ENCODE measurements around the gene ABHD12.
"Not testable (repeated sequence)": the region's sequence is repeated elsewhere in the genome, so short reads cannot be mapped to it uniquely, and the experiment has no call there.

Gene ABHD12

GRCh38 chr20:25341716-25342680, 48.6 kb downstream of the ABHD12 start:
- Histone ChIP-seq H3K9ac (ENCODE audit: low read depth in 1 of 2, low read length in 2 of 2) (no peak overlapping the region), H3K27ac (ENCODE audit: low read depth in 2 of 2, low read length in 2 of 2) (no peak overlapping the region), H3K4me1 (ENCODE audit: control insufficient read depth in 2 of 2, insufficient read depth in 2 of 2, low read length in 2 of 2) (peaks cover 3 to 12% of the 10 kb centered on the region in 2 donors)

DNA sequence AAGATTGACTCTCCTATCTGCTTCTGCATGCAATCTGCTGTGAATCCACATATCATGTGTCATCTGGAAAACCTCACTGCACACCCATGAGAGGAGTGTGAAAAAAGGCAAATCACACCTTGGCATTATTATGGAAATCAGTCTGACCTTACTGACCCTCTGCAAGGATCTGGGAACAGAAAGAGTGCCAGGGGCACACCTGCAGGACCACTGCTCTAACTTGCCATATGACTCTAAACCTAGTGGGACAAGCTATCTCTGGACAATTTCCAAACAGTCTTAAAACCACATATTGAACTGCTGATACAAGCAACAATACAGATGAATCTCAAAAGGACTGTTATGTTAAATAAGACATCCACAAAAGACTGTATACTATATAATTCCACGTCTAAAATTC, 50.3 kb downstream of the ABHD12 start:
- Histone ChIP-seq H3K4me3 (ENCODE audit: low read length in 2 of 2) (no peak overlapping the region), H3K27me3 (ENCODE audit: control insufficient read depth in 2 of 2, insufficient read depth in 2 of 2, low read length in 2 of 2) (no peaks in the 10 kb centered on the region), H3K9me3 (ENCODE audit: control insufficient read depth in 2 of 2, low read length in 2 of 2) (no peaks in the 10 kb centered on the region), H3K36me3 (ENCODE audit: control insufficient read depth in 2 of 2, insufficient read depth in 2 of 2, low read length in 2 of 2) (peaks cover 0 to 4% of the 10 kb centered on the region in 2 donors), H3K4me1 (ENCODE audit: control insufficient read depth in 2 of 2, insufficient read depth in 2 of 2, low read length in 2 of 2) (peaks cover 3 to 12% of the 10 kb centered on the region in 2 donors), H3K27ac (ENCODE audit: low read depth in 2 of 2, low read length in 2 of 2) (no peak overlapping the region), H3K9ac (ENCODE audit: low read depth in 1 of 2, low read length in 2 of 2) (no peak overlapping the region)

More at GRCh38 chr20:25341716-25342680, 48.6 kb downstream of the ABHD12 start:
- H3K27me3 ChIP-seq (ENCODE audit: control insufficient read depth in 2 of 2, insufficient read depth in 2 of 2, low read length in 2 of 2), result no peaks in the 10 kb centered on the region
- H3K9me3 ChIP-seq (ENCODE audit: control insufficient read depth in 2 of 2, low read length in 2 of 2), result no peaks in the 10 kb centered on the region
- peaks cover 0 to 4% of the 10 kb centered on the region in 2 donors for H3K36me3 ChIP-seq (ENCODE audit: control insufficient read depth in 2 of 2, insufficient read depth in 2 of 2, low read length in 2 of 2)
- no peak overlapping the region for H3K4me3 ChIP-seq (ENCODE audit: low read length in 2 of 2)

GRCh38 chr20:25339608-25340007, 51.0 kb downstream of the ABHD12 start:
- H3K9me3 ChIP-seq (ENCODE audit: control insufficient read depth in 2 of 2, low read length in 2 of 2), result no peaks in the 10 kb centered on the region
- H3K4me1 ChIP-seq (ENCODE audit: control insufficient read depth in 2 of 2, insufficient read depth in 2 of 2, low read length in 2 of 2), result peaks cover 3 to 12% of the 10 kb centered on the region in 2 donors
- H3K9ac ChIP-seq (ENCODE audit: low read depth in 1 of 2, low read length in 2 of 2), result no peak overlapping the region
- no peak overlapping the region for H3K4me3 ChIP-seq (ENCODE audit: low read length in 2 of 2)
- no peak overlapping the region for H3K27ac ChIP-seq (ENCODE audit: low read depth in 2 of 2, low read length in 2 of 2)
- H3K36me3 ChIP-seq (ENCODE audit: control insufficient read depth in 2 of 2, insufficient read depth in 2 of 2, low read length in 2 of 2), result peaks cover 0 to 4% of the 10 kb centered on the region in 2 donors
- H3K27me3 ChIP-seq (ENCODE audit: control insufficient read depth in 2 of 2, insufficient read depth in 2 of 2, low read length in 2 of 2), result no peaks in the 10 kb centered on the region

GRCh38 chr20:25338112-25339023, 52.3 kb downstream of the ABHD12 start:
- Histone ChIP-seq H3K27me3 (ENCODE audit: control insufficient read depth in 2 of 2, insufficient read depth in 2 of 2, low read length in 2 of 2) (no peaks in the 10 kb centered on the region), H3K4me3 (ENCODE audit: low read length in 2 of 2) (no peak overlapping the region), H3K27ac (ENCODE audit: low read depth in 2 of 2, low read length in 2 of 2) (no peak overlapping the region), H3K4me1 (ENCODE audit: control insufficient read depth in 2 of 2, insufficient read depth in 2 of 2, low read length in 2 of 2) (peaks cover 3 to 12% of the 10 kb centered on the region in 2 donors), H3K36me3 (ENCODE audit: control insufficient read depth in 2 of 2, insufficient read depth in 2 of 2, low read length in 2 of 2) (peaks cover 0 to 4% of the 10 kb centered on the region in 2 donors), H3K9ac (ENCODE audit: low read depth in 1 of 2, low read length in 2 of 2) (no peak overlapping the region), H3K9me3 (ENCODE audit: control insufficient read depth in 2 of 2, low read length in 2 of 2) (no peaks in the 10 kb centered on the region)

GRCh38 chr20:25336561-25337422, 53.8 kb downstream of the ABHD12 start:
- Histone ChIP-seq H3K9ac (ENCODE audit: low read depth in 1 of 2, low read length in 2 of 2) (no peak overlapping the region), H3K36me3 (ENCODE audit: control insufficient read depth in 2 of 2, insufficient read depth in 2 of 2, low read length in 2 of 2) (peaks cover 0 to 4% of the 10 kb centered on the region in 2 donors), H3K9me3 (ENCODE audit: control insufficient read depth in 2 of 2, low read length in 2 of 2) (no peaks in the 10 kb centered on the region), H3K27me3 (ENCODE audit: control insufficient read depth in 2 of 2, insufficient read depth in 2 of 2, low read length in 2 of 2) (no peaks in the 10 kb centered on the region), H3K4me1 (ENCODE audit: control insufficient read depth in 2 of 2, insufficient read depth in 2 of 2, low read length in 2 of 2) (peaks cover 3 to 12% of the 10 kb centered on the region in 2 donors), H3K27ac (ENCODE audit: low read depth in 2 of 2, low read length in 2 of 2) (no peak overlapping the region), H3K4me3 (ENCODE audit: low read length in 2 of 2) (no peak overlapping the region)

GRCh38 chr20:25334972-25335371, 55.7 kb downstream of the ABHD12 start:
- H3K9ac ChIP-seq (ENCODE audit: low read depth in 1 of 2, low read length in 2 of 2); H3K4me3 ChIP-seq (ENCODE audit: low read length in 2 of 2); H3K9me3 ChIP-seq (ENCODE audit: control insufficient read depth in 2 of 2, low read length in 2 of 2); H3K36me3 ChIP-seq (ENCODE audit: control insufficient read depth in 2 of 2, insufficient read depth in 2 of 2, low read length in 2 of 2); H3K27ac ChIP-seq (ENCODE audit: low read depth in 2 of 2, low read length in 2 of 2); H3K27me3 ChIP-seq (ENCODE audit: control insufficient read depth in 2 of 2, insufficient read depth in 2 of 2, low read length in 2 of 2): not testable (repeated sequence)
- H3K4me1 ChIP-seq (ENCODE audit: control insufficient read depth in 2 of 2, insufficient read depth in 2 of 2, low read length in 2 of 2), result peaks cover 3 to 12% of the 10 kb centered on the region in 2 donors

DNA sequence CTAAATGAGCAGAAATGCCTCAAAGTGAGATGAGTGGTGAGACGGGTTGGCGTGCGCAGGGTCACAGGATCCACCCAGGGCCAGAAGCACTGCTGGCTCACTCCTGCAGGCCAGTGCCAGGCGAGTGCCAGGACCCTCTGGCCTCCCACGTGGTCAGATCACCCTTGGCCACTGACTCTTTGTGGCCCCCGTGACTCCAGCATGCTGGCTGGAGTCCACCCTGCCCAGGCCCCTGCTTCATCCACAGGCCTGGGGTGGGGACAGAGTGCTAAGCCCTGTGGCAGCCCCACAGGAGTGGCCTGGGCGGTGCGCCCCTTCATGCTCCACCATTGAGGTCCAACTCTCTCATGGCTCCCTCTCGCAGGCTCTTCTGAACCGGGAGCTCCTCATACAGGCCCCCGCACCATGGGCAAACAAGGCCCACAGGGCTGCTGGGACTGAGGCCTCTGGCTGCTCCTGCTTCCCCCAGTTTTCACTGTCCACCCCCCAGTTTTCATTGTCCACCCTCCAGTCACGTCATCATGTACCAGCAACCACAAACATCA, 61.6 kb downstream of the ABHD12 start:
- H3K4me3 ChIP-seq (ENCODE audit: low read length in 2 of 2), result no peak overlapping the region
- H3K9ac ChIP-seq (ENCODE audit: low read depth in 1 of 2, low read length in 2 of 2), result no peak overlapping the region
- H3K9me3 ChIP-seq (ENCODE audit: control insufficient read depth in 2 of 2, low read length in 2 of 2), result no peaks in the 10 kb centered on the region
- no peaks in the 10 kb centered on the region for H3K27me3 ChIP-seq (ENCODE audit: control insufficient read depth in 2 of 2, insufficient read depth in 2 of 2, low read length in 2 of 2)
- H3K4me1 ChIP-seq (ENCODE audit: control insufficient read depth in 2 of 2, insufficient read depth in 2 of 2, low read length in 2 of 2), result peaks cover 3 to 7% of the 10 kb centered on the region in 2 donors
- no peak overlapping the region for H3K27ac ChIP-seq (ENCODE audit: low read depth in 2 of 2, low read length in 2 of 2)
- no peaks in the 10 kb centered on the region for H3K36me3 ChIP-seq (ENCODE audit: control insufficient read depth in 2 of 2, insufficient read depth in 2 of 2, low read length in 2 of 2)

GRCh38 chr20:25327521-25328235, 63.0 kb downstream of the ABHD12 start:
- H3K4me3 ChIP-seq (ENCODE audit: low read length in 2 of 2), result no peak overlapping the region
- no peaks in the 10 kb centered on the region for H3K27me3 ChIP-seq (ENCODE audit: control insufficient read depth in 2 of 2, insufficient read depth in 2 of 2, low read length in 2 of 2)
- H3K4me1 ChIP-seq (ENCODE audit: control insufficient read depth in 2 of 2, insufficient read depth in 2 of 2, low read length in 2 of 2), result peaks cover 12 to 16% of the 10 kb centered on the region in 2 donors
- no peak overlapping the region for H3K27ac ChIP-seq (ENCODE audit: low read depth in 2 of 2, low read length in 2 of 2)
- no peak overlapping the region for H3K9ac ChIP-seq (ENCODE audit: low read depth in 1 of 2, low read length in 2 of 2)
- H3K9me3 ChIP-seq (ENCODE audit: control insufficient read depth in 2 of 2, low read length in 2 of 2), result no peaks in the 10 kb centered on the region
- H3K36me3 ChIP-seq (ENCODE audit: control insufficient read depth in 2 of 2, insufficient read depth in 2 of 2, low read length in 2 of 2), result peaks cover 0 to 5% of the 10 kb centered on the region in 2 donors

DNA sequence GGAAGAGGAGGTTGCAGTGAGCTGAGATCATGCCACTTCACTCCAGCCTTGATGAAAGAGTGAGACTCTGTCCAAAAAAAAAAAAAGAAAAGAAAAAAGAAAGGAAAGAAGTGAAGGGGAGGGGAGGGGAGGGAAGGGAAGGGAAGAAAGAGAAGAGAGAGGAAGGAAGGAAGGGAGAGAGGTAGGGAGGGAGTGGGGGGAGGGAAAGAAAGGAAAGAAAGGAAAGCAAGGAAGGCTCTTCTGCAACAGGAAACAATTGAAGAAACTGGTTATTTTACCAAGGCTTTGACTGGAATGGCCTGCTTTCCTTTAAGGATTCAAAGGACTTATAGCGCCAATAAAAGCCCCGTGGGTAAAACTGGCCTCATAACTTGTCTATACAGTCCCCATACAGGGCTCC, 64.6 kb downstream of the ABHD12 start:
- Histone ChIP-seq H3K27me3 (ENCODE audit: control insufficient read depth in 2 of 2, insufficient read depth in 2 of 2, low read length in 2 of 2) (no peaks in the 10 kb centered on the region), H3K27ac (ENCODE audit: low read depth in 2 of 2, low read length in 2 of 2) (no peak overlapping the region), H3K4me3 (ENCODE audit: low read length in 2 of 2) (no peak overlapping the region), H3K36me3 (ENCODE audit: control insufficient read depth in 2 of 2, insufficient read depth in 2 of 2, low read length in 2 of 2) (peaks cover 3 to 10% of the 10 kb centered on the region in 2 donors), H3K9me3 (ENCODE audit: control insufficient read depth in 2 of 2, low read length in 2 of 2) (no peaks in the 10 kb centered on the region), H3K9ac (ENCODE audit: low read depth in 1 of 2, low read length in 2 of 2) (no peak overlapping the region), H3K4me1 (ENCODE audit: control insufficient read depth in 2 of 2, insufficient read depth in 2 of 2, low read length in 2 of 2) (peaks cover 16 to 18% of the 10 kb centered on the region in 2 donors)
